ENCODE data around the gene SGPP1.

SGPP1 gene

GRCh38 chr14:63727736-63728728 is at the start of gene SGPP1:
TSS of gene SGPP1 (minus strand) at chr14:63728065. CDS start at chr14:63727944, 121 bp downstream.
- TF ChIP-seq GATA2 (IDR thresholded peaks at IDR 0.05; ENCODE audit: low read depth, low read length) (no peak), GATA3 (IDR thresholded peaks at IDR 0.05; ENCODE audit: low read depth, low read length) (no peak)

- TF ChIP-seq GATA2 (IDR thresholded peaks at IDR 0.05; ENCODE audit: low read depth, low read length) (no peak), GATA3 (IDR thresholded peaks at IDR 0.05; ENCODE audit: low read depth, low read length) (no peak)
Measured at GRCh38 chr14:63777024-63777423, 49.2 kb upstream of the SGPP1 start.

DNA sequence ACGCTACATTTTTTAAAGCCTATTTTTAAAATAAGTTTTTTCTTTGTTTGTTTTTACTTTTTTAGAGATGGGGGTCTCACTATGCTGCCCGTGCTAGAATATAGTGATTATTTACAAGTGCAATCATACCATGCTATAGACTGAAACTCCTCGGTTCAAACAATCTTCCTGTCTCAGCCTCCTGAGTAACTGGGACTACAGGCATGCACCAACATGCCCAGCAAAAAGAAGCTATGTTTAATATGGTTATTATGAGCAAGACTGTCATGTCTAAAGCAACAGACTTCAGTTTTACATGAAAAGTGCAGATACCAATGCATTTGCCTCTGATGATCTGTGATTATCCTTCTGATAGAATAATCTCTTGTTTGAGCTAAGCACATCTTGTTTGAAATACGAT is 45.6 kb upstream of the SGPP1 start:
- TF ChIP-seq GATA2 (IDR thresholded peaks at IDR 0.05; ENCODE audit: low read depth, low read length): no peak
- TF ChIP-seq GATA3 (IDR thresholded peaks at IDR 0.05; ENCODE audit: low read depth, low read length): no peak

DNA sequence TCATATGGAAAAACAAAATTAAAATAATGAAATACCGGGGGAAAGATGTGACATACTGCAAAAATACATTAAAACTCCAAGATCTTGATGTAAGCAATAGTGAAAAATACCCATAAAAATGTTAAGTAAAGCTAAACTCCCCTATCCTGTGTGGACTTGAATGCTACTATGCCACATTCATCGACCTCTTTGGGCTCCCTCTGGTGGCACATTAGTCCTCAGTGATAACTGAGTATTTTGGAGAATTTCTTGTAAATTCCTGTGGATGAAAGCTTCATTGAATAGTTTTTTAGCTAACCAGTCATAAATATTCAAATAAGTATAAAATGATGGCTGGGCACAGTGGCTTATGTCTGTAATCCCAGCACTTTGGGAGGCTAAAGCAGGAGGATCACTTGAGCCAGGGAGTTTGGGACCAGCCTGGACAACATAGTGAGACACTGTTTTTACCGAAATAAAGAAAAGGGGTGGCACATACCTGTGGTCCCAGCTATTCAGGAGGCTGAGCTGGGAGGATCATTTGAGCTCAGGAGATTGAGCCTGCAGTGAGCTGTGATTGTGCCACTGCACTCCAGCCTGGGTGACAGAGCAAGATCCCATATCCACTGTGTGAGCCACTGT is 42.4 kb upstream of the SGPP1 start:
- TF ChIP-seq GATA3 (IDR thresholded peaks at IDR 0.05; ENCODE audit: low read depth, low read length) (no peak), GATA2 (IDR thresholded peaks at IDR 0.05; ENCODE audit: low read depth, low read length) (no peak)

DNA sequence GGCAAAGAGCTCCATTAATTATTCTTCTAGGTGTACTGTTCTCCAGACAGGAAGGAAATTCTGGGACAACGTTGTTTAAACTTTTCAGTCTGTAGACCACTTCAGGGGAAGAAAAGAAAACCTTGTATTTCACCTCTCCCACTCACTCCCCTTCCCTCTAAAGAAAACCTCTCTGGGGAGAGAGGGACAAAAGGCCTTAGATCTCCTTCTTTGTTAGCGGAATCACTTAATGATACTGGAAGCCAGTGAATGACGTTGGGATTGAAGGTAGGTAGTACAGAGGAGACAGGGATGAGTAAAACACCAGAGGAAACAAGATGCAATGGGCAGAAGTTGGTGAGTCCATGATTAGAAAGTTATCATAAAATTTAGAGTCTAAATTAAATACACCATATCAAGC is 38.7 kb upstream of the SGPP1 start:
- TF ChIP-seq GATA2 (IDR thresholded peaks at IDR 0.05; ENCODE audit: low read depth, low read length) (no peak), GATA3 (IDR thresholded peaks at IDR 0.05; ENCODE audit: low read depth, low read length) (no peak)

DNA sequence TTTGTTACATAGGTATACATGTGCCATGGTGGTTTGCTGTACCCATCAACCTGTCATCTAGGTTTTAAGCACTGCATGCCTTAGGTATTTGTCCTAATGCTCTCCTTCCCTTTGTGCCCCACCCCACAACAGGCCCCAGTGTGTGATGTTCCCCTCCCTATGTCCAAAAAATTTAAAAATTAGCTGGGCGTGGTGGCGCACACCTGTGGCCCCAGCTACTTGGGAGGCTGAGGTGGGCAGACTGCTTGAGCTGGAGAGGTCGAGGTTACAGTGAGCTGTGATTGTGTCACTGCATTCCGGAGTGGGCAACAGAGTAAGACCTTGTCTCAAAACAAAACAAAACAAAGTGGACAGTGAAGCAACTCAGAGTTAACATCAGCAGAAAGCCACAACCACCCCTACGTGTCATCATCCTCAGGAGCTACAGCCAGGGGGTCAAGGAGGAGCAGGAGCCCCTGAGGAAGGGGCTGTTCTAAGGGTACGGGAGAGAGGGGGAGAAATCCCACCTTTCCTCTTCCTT is 36.8 kb upstream of the SGPP1 start:
- TF ChIP-seq GATA2 (IDR thresholded peaks at IDR 0.05; ENCODE audit: low read depth, low read length): no peak
- no peak for TF ChIP-seq GATA3 (IDR thresholded peaks at IDR 0.05; ENCODE audit: low read depth, low read length)

GRCh38 chr14:63764103-63764502 is 36.2 kb upstream of the SGPP1 start:
- TF ChIP-seq GATA3 (IDR thresholded peaks at IDR 0.05; ENCODE audit: low read depth, low read length) (no peak), GATA2 (IDR thresholded peaks at IDR 0.05; ENCODE audit: low read depth, low read length) (no peak)

DNA sequence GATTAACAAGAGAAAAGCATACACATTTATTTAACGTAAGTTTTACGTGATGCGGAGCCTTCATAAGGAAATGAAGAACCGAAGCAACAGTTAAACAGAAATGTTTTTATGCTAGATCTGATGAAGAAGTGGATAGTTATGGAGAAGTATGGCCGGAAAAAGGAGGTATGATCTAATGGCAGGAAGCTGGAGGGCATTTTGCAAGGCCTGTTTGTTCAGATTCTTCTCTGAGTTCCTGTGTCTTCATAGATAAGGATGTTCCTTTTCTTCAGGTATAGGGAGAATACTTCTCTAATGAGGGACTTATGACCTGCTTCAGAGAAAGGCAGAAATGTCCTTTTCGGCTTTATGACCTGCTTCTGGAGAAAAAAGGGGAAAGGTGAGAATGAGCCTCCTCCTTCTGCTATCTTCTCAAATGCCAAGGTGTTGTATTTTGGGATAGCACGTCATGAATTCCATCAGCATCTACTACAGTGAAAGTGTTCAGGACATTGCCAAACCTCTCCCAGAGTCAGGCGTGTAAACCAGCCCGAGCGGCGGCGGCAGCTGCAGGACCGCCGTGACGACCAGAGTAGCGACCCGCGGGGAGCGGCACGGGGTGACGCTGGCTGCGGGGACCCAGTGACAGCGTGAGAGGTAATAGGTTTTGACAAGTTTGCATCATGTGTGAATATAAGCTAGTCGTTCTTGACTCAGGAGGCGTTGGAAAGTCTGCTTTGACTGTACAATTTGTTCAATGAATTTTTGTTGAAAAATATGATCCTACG is 33.7 kb upstream of the SGPP1 start:
- TF ChIP-seq GATA3 (IDR thresholded peaks at IDR 0.05; ENCODE audit: low read depth, low read length) (no peak), GATA2 (IDR thresholded peaks at IDR 0.05; ENCODE audit: low read depth, low read length) (no peak)

GRCh38 chr14:63760014-63760413 is 32.1 kb upstream of the SGPP1 start:
- TF ChIP-seq GATA2 (IDR thresholded peaks at IDR 0.05; ENCODE audit: low read depth, low read length) (no peak), GATA3 (IDR thresholded peaks at IDR 0.05; ENCODE audit: low read depth, low read length) (no peak)

DNA sequence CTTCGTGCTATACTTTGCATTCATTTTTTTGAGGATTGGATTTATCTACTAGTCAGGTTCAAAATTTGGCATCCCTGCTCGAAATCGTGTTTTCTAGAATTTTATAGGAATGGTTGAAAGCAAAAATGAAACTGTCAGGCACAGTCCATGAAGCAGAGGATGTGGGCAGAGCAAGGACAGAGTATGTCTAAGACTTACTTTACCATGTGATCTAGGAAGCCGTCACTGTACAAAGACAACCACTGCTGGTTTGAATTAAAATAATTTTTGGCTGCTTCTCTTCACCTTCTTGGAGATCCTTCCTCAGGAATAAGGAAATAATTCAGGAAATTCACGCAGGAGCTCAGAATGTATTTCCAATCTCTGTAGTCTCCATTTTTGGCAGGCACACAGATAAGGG is 31.6 kb upstream of the SGPP1 start:
- TF ChIP-seq GATA3 (IDR thresholded peaks at IDR 0.05; ENCODE audit: low read depth, low read length) (no peak), GATA2 (IDR thresholded peaks at IDR 0.05; ENCODE audit: low read depth, low read length) (no peak)

GRCh38 chr14:63757211-63757610 is 29.3 kb upstream of the SGPP1 start:
- TF ChIP-seq GATA2 (IDR thresholded peaks at IDR 0.05; ENCODE audit: low read depth, low read length) (no peak), GATA3 (IDR thresholded peaks at IDR 0.05; ENCODE audit: low read depth, low read length) (no peak)

GRCh38 chr14:63752449-63753169 is 24.7 kb upstream of the SGPP1 start:
- no peak for TF ChIP-seq GATA2 (IDR thresholded peaks at IDR 0.05; ENCODE audit: low read depth, low read length)
- no peak for TF ChIP-seq GATA3 (IDR thresholded peaks at IDR 0.05; ENCODE audit: low read depth, low read length)

GRCh38 chr14:63747846-63748245 is 20.0 kb upstream of the SGPP1 start:
- TF ChIP-seq GATA3 (IDR thresholded peaks at IDR 0.05; ENCODE audit: low read depth, low read length) (no peak), GATA2 (IDR thresholded peaks at IDR 0.05; ENCODE audit: low read depth, low read length) (no peak)

Data from SH-SY5Y (cell line).